OCI-LY3 (cell line): ENCODE results near the gene DEGS2.

Source experiments
- EZH2phosphoT487 ChIP-seq: fragments of 200-600 bp; shearing (Covaris generic); IDR thresholded peaks from 2 replicates; pipeline ENCODE4 v1.6.1; 2018; ENCODE audit warnings: antibody characterized with exemption, mixed run types, low read depth
- TF ChIP-seq, protein P1 (sequence below): fragments of 200-600, 300-600 bp; sonication (generic); IDR thresholded peaks from 2 replicates; pipeline ENCODE4 v1.5.1; 2014; ENCODE audit warnings: antibody characterized with exemption, low read length, low read depth

DNA sequence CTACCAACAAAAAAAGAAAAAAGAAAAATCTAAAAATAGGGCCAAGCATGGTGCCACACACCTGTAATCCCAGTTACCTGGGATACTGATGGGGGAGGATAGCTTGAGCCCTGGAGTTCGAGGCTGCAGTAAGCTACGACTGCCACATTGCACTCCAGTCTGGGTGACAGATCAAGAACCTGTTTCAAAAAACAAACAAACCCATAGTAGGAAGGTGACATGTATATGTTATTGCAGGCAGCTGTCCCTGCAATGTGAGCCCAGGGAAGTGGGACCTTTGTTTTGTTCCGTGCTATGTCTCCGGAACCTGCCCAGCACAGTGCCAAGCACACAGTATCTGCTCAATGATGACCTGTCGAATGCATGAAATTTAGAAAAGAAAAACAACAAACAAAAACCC lies 42.3 kb upstream of the DEGS2 start:
- TF ChIP-seq, protein P1, sequence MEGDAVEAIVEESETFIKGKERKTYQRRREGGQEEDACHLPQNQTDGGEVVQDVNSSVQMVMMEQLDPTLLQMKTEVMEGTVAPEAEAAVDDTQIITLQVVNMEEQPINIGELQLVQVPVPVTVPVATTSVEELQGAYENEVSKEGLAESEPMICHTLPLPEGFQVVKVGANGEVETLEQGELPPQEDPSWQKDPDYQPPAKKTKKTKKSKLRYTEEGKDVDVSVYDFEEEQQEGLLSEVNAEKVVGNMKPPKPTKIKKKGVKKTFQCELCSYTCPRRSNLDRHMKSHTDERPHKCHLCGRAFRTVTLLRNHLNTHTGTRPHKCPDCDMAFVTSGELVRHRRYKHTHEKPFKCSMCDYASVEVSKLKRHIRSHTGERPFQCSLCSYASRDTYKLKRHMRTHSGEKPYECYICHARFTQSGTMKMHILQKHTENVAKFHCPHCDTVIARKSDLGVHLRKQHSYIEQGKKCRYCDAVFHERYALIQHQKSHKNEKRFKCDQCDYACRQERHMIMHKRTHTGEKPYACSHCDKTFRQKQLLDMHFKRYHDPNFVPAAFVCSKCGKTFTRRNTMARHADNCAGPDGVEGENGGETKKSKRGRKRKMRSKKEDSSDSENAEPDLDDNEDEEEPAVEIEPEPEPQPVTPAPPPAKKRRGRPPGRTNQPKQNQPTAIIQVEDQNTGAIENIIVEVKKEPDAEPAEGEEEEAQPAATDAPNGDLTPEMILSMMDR: no peak
- TF ChIP-seq EZH2phosphoT487: no peak
